ENCODE results near the gene ATP2B1. TPM values are rescaled to one million over a fixed set of nuclear protein-coding genes. Genes with fewer than 3 reads are reported as not detected.

ATP2B1 gene
- total RNA-seq, 1 donor from 2014 or later: 11.9 TPM

DNA sequence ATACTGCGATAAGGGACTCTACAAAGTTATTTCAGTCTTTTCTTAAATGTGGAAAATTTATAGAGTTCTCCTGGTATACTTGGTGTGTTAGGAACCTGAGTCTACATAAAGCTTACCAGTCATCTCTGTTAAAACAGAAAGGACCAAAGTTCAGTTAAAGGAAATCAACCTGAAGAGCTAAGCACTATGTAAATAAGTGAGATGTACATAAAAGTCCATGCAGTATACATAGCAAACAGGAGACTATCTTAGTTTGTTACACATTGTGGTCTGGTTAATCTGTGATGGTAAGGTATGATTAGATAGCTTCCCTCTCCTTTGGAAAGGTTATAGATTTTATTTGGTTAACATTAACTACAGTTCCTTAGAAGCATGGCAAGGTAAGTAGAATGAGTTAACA lies 75.9 kb downstream of the ATP2B1 start:
- intact Hi-C loops (cut with micrococcal nuclease): no loop called here
- no peak for DNase-seq
- no peak for ATAC-seq

- no peak for DNase-seq
- no peak for ATAC-seq
- intact Hi-C loops (cut with micrococcal nuclease): no loop called here
Observed at GRCh38 chr12:89622115-89622514, 86.5 kb downstream of the ATP2B1 start.

- intact Hi-C loops (cut with micrococcal nuclease): no loop called here
- no peak for DNase-seq
- ATAC-seq: no peak
Observed at GRCh38 chr12:89621521-89621920, 87.1 kb downstream of the ATP2B1 start.

DNA sequence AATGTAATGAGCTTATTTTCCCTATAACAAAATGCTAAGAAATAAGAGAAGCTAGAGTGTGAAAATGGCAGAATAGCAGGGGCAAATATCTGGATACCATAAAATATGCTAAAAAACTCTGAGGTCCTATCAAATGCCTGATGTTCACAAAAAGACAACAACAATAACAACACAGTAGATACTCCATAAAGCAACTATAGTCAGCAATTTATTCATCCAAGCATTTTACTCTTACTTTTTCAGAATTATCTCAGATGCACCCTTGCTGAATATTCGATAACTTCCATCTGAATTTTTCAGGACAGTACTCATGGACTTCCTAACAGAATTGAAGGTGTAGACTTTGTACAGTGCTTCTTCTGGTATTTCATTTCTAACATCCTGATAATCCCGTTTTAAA lies 88.9 kb downstream of the ATP2B1 start:
- ATAC-seq: no peak
- no peak for DNase-seq
- intact Hi-C loops (cut with micrococcal nuclease): no loop called here

DNA sequence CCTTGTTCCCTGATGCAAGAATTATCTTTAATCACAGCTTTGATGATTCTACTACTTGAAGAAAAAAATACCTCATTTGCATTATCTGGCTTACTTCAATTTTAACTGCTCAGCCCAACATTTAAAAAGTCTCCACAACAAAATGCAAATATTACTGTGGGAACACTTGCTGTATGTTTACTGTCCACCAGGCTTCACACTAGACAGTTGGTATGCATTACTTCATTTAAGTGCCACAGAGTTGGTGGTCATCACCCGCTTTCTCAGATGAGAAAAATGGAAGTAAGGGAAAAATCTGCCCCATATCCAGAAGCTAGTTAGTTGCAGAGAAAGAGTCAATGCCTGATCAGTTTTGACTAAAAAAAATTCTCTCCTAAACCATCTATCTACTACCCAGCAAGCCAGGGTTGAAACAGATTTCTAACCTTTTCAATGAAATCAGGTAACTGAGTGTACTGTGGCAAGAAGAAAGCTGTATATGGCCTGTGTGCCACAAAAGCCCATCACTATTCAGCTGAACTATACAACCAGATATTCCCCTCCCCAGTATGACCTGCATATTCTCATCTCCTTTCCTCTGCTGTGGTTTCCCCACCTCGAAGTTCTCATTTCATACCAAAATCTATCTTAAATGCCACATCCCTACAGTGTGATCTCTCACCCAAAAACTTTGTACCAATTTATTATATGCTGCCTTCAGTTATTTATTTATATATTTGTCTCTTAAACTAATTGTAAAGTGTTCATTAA lies 90.3 kb downstream of the ATP2B1 start:
- DNase-seq (no peak), ATAC-seq (no peak)
- intact Hi-C loops (cut with micrococcal nuclease): no loop called here

GRCh38 chr12:89610366-89610765 lies 98.3 kb downstream of the ATP2B1 start:
- DNase-seq: no peak
- ATAC-seq: no peak

DNA sequence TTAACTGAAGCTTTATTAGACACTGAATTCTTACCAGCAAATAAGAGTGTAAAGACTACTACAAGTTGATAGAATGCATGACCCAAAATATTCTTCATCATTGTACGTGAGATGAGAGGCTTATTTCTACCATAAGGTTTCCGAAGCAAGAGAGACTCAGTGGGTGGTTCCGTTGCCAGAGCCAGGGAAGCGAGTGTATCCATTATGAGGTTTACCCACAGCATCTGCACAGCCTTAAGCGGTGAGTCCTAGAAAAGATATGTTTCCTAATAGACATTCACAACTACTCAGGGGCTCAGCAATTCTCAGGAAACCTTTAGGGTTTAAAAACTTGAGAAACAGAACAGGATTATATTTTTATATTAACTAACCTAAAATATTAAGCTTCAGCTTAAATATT lies 105.0 kb downstream of the ATP2B1 start:
- ATAC-seq (no peak), DNase-seq (no peak)
- intact Hi-C loops (cut with micrococcal nuclease): no loop called here

More at GRCh38 chr12:89610366-89610765, 98.3 kb downstream of the ATP2B1 start:
- intact Hi-C loops (cut with micrococcal nuclease): no loop called here

DNA sequence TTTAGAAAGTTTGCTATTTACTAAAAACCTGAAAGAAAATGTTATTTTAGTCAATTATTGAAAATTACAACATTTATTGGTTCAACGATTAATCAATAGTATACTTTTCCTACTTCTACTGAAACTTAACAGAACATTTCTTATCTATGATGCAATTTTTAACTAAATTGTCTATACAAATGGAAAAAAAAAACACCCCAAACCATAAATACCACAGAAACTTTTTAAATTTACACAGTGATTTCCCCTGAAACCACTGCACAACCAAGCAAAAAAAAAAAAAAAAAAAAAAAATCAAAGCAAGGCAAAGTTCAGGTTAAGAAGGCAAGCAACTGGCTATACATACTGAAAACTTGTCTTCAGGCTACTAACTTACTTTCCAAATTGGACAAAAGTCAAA lies 110.9 kb downstream of the ATP2B1 start:
- intact Hi-C loops (cut with micrococcal nuclease): no loop called here
- ATAC-seq: no peak
- no peak for DNase-seq

- ATAC-seq (no peak), DNase-seq (no peak)
- intact Hi-C loops (cut with micrococcal nuclease): no loop called here
Observed at GRCh38 chr12:89597210-89597609, 111.4 kb downstream of the ATP2B1 start.

DNA sequence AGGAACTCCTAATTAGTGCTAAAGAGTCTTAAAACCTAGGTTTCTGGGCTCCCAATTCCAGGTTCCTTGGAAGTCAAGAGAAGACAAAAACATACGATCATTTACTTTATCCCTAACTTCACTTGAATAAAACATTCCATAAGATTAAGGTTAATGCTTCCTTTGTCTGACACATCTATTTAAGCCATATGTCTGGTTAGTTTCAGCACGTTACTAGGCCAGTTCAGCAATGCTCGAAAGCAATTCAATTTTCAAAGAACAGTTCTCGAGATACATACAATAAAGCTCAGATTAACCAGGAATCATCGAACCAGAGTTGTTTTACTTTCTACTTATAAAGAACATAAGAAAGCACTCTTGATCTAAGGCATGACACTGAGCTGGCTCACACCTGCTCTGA lies 114.8 kb downstream of the ATP2B1 start:
- ATAC-seq: no peak
- DNase-seq: no peak
- intact Hi-C loops (cut with micrococcal nuclease): no loop called here

- no peak for DNase-seq
- intact Hi-C loops (cut with micrococcal nuclease): no loop called here
- no peak for ATAC-seq
Observed at GRCh38 chr12:89593233-89593632, 115.4 kb downstream of the ATP2B1 start.

GRCh38 chr12:89589753-89590152 lies 118.9 kb downstream of the ATP2B1 start:
- no peak for DNase-seq
- no peak for ATAC-seq
- intact Hi-C loops (cut with micrococcal nuclease): no loop called here

DNA sequence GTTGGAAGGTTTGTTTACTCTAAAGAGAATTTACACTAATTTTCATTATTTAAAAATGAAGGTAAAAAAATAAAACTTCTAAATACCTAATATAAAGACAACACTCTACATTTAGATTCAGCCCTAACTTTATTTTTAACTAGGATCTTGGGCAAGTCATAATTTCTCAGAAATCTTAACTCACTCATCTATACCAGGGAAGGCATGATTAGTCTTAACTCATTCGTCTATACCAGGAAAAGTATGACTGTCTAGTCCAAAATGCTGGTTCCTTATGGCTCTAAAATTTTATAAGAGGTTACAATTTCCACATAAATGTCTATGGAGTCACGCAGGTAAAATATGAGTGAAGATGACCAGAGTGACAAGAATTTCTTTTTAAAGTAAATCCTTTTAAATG lies 130.1 kb downstream of the ATP2B1 start:
- no peak for DNase-seq
- no peak for ATAC-seq
- intact Hi-C loops (cut with micrococcal nuclease): no loop called here

DNA sequence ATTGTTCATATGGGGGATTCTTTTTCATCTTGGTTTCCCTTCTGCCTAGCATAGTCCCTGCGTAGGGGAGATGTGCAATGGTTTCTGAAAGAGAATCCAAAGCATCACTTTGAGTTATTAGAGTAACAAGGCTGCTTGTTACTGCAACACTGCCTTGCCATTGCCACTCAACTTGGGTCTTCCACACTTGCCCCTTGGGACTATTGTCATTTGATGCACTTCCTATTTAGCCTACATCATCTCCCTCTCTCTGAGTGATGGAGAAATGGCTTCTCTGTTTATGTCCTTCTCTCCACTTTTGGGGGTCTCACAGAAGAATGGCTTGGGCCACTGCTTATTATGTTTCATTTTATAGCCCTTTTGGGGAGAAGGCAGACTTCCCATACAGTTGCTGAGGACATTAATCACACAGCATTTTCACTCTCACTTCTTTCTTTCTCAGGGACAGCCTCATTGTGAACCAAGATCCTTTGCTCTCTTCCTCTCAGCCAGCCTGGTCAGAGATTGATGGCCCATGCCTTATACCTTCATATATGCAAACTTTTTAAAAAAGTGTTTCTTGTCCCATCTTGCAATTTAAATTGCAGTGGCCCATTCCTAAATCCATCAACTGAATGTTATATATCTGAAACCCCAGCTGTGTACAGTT lies 131.9 kb downstream of the ATP2B1 start:
- ATAC-seq (no peak), DNase-seq (no peak)
- intact Hi-C loops (cut with micrococcal nuclease): no loop called here

- DNase-seq: no peak
- intact Hi-C loops (cut with micrococcal nuclease): no loop called here
- no peak for ATAC-seq
Observed at GRCh38 chr12:89575374-89575773, 133.3 kb downstream of the ATP2B1 start.

DNA sequence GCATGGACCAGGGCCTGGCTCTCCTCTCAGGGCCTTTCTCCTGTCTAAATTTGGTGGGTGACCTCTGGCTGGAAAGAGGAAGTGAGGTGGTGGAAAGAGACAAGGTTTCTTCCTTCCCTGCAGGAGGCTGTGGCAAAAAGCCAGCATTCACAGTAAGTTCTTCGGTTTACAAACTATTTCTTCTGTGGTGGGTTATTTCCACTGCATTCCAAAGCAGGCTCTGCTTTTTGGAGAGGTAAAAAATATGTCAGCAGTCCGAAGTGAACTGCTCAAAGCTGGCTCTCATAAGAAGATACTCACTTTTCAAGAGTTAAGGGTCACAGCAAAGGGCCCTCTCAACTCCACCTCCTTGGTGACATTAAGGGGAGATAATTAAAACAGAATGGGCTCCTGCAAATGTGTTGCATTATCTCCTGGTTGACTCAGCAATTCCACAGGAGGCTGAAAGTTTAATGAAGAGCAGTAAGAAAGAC lies 133.9 kb downstream of the ATP2B1 start:
- no peak for DNase-seq
- intact Hi-C loops (cut with micrococcal nuclease): no loop called here
- no peak for ATAC-seq

DNA sequence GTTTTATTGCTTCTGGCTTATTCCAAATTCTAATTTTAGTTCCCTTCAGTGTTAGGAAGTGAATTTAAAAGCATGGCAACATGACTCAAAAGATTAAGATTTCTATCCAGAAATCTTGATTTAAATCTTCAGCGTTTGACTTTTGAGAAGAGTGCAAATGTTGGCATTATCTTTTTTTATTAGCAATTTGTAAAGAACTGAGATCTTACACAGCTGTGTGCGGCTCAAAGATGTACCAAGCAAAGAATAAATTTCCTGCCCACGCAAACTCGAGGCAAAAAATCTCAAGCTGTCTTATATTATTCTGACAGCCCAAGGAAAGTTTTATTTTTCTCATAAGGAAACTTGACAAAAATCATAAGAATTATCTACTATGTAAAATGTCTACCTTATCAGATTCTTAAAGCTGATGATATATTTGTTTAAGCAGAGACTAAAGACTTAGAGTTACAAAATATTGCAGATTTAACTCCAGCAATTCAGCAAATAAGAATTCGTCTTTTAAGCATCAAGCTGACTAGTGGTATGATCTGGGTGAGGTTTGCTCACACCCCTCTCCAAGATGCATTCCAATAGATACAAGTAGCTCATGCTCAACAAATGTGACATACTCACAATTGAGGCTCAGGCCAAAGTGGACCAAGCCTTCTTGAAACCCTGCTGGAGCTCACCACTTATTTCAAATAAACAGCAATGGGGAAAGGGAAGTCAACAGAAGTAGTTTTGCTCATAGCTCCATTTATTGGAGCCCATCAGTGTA lies 135.4 kb downstream of the ATP2B1 start:
- DNase-seq (no peak), ATAC-seq (no peak)
- intact Hi-C loops (cut with micrococcal nuclease): no loop called here

DNA sequence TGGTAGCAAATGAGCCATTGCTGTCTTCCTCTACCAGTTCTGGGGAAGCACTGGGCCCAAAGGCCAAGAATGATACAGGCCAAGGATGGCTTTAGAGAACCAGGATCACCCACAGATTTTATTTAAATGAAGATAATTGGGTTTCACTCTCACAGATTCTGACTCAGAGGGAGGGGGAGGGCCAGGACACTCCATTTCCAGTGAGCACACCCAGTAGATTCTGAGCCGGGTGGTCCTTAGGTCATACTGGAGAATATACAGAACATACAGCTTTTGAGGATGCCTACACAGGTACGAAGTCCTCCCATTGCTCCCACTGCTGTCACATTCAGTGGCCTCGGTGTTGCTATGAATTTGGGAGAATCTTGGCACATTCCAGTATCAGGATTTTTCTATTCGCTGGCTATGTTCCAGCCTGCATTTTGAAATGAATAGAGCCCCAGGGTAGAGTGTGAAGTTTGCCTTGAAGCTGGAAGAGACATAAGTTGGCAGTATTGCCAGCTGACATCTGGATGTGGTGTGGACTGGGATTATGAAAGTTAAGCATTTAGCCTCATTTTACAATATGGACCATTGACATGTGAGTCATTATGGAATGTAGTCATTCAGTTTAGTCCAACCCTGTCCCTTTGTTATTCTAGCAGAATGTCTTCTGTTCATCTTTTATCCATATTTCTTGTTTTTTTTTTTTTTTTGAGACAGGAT lies 137.0 kb downstream of the ATP2B1 start:
- ATAC-seq: no peak
- intact Hi-C loops (cut with micrococcal nuclease): no loop called here
- no peak for DNase-seq

GRCh38 chr12:89568484-89568883 lies 140.2 kb downstream of the ATP2B1 start:
- intact Hi-C loops (cut with micrococcal nuclease): no loop called here
- DNase-seq: no peak
- ATAC-seq: no peak

Data from left ventricle myocardium superior (tissue), 1 donor.